Naive thymus-derived CD4-positive, alpha-beta T cell (primary cell): ENCODE results near the gene TBC1D22B. TPM values are rescaled to one million over a fixed set of nuclear protein-coding genes. Genes with fewer than 3 reads are reported as not detected.
"Not testable (repeated sequence)": the region's sequence is repeated elsewhere in the genome, so short reads cannot be mapped to it uniquely, and the experiment has no call there.

Experiments
- ATAC-seq: fragments of 150-1000 bp; cut with Tn5 transposase; 2 replicates; pipeline ENCODE4 v1.10.0; 2021; ENCODE audit warnings: mild to moderate bottlenecking, moderate library complexity
- CTCF ChIA-PET: fragments of 350-600 bp; sonication (Branson Sonifier 250); formaldehyde crosslinking; loops from one replicate; lab custom pipeline; 2021; ENCODE audit warnings: antibody characterized with exemption; lab: Charles Lee
- POLR2A ChIA-PET: fragments of 350-600 bp; sonication (Branson Sonifier 250); formaldehyde crosslinking; loops from one replicate; lab custom pipeline; 2021; ENCODE audit warnings: antibody characterized with exemption, inconsistent platforms; lab: Charles Lee
- DNase-seq, 9 donors: peaks; one replicate each; pipeline versions ENCODE4 v3.0.0 to v3.0.0-alpha.2; 2020 to 2022; ENCODE audit warnings: mixed read lengths in 1 of 9
- H3K27ac ChIP-seq: one replicate; pipeline ENCODE4 v1.7.0; 2013; ENCODE audit warnings: mild to moderate bottlenecking, low read depth, low read length, moderate library complexity
- H3K27me3 ChIP-seq, 2 donors: one replicate each; pipeline ENCODE4 v1.7.0; 2013; ENCODE audit warnings: low read length in 2 of 2, mild to moderate bottlenecking in 2 of 2, moderate library complexity in 2 of 2; ENCODE audit not compliant: control insufficient read depth in 2 of 2, insufficient read depth in 2 of 2
- H3K36me3 ChIP-seq, 3 experiments: 1 replicate in 2 of 3; 2 replicates in 1 of 3; pipeline ENCODE4 v1.7.0; 2013; ENCODE audit warnings: low read length in 3 of 3, mild to moderate bottlenecking in 3 of 3, moderate library complexity in 1 of 3; ENCODE audit not compliant: insufficient read depth in 3 of 3, control insufficient read depth in 2 of 3
- H3K4me1 ChIP-seq, 2 donors: one replicate each; pipeline ENCODE4 v1.7.0; 2013; ENCODE audit warnings: low read length in 2 of 2, mild to moderate bottlenecking in 2 of 2, moderate library complexity in 1 of 2; ENCODE audit not compliant: control insufficient read depth in 2 of 2, insufficient read depth in 2 of 2
- H3K4me3 ChIP-seq: 2 replicates; pipeline ENCODE4 v1.7.0; 2013; ENCODE audit warnings: mild to moderate bottlenecking, low read length
- H3K9me3 ChIP-seq, 3 experiments: 1 replicate in 2 of 3; 2 replicates in 1 of 3; pipeline ENCODE4 v1.7.0; 2013; ENCODE audit warnings: low read length in 3 of 3; ENCODE audit not compliant: control insufficient read depth in 2 of 3
- H3K27ac Mint-ChIP-seq, 9 donors: one replicate each; pipeline ENCODE4 v1.8.0; 2020 to 2022; ENCODE audit warnings: mixed read lengths in 9 of 9, mild to moderate bottlenecking in 8 of 9, moderate library complexity in 5 of 9, inconsistent platforms in 2 of 9
- H3K27me3 Mint-ChIP-seq, 5 donors: one replicate each; pipeline ENCODE4 v1.8.0; 2021 to 2022; ENCODE audit warnings: mixed read lengths in 5 of 5, mild to moderate bottlenecking in 1 of 5
- H3K36me3 Mint-ChIP-seq, 5 donors: one replicate each; pipeline ENCODE4 v1.8.0; 2020 to 2022; ENCODE audit warnings: mixed read lengths in 5 of 5, mild to moderate bottlenecking in 3 of 5, inconsistent platforms in 1 of 5
- H3K4me1 Mint-ChIP-seq, 7 donors: one replicate each; pipeline ENCODE4 v1.8.0; 2020 to 2022; ENCODE audit warnings: mixed read lengths in 7 of 7, mild to moderate bottlenecking in 3 of 7, inconsistent platforms in 1 of 7
- H3K4me3 Mint-ChIP-seq, 10 donors: one replicate each; pipeline ENCODE4 v1.8.0; 2020 to 2022; ENCODE audit warnings: mild to moderate bottlenecking in 10 of 10, mixed read lengths in 10 of 10, moderate library complexity in 6 of 10, inconsistent platforms in 2 of 10
- H3K9me3 Mint-ChIP-seq, 11 donors: one replicate each; pipeline ENCODE4 v1.8.0; 2020 to 2022; ENCODE audit warnings: mixed read lengths in 11 of 11, mild to moderate bottlenecking in 4 of 11, inconsistent platforms in 1 of 11, moderate library complexity in 1 of 11
- intact Hi-C, 2 donors: fragments of 100-400 bp; cut with micrococcal nuclease; formaldehyde crosslinking; loops; one replicate each; pipeline ENCODE4 v1.15.1; 2023
- polyA plus RNA-seq, 2 donors: library from polyadenylated mRNA; unstranded; fragments of 300-500 nt; fragmentation: Illumina TruSeq; gene quantifications; one replicate each; pipeline ENCODE4 v1.2.3, GENCODE V29; 2021
- total RNA-seq, 6 experiments: library from RNA in 5 of 6; stranded (reverse) in 5 of 6; gene quantifications; 1 replicate in 5 of 6; 2 replicates in 1 of 6; pipeline ENCODE4 v1.2.3 and lab custom pipeline; 2021 to 2026

Gene TBC1D22B
- total and polyA plus RNA-seq, 7 experiments from 2014 or later = 7.7 to 23.5 (median 9.5) TPM

DNA sequence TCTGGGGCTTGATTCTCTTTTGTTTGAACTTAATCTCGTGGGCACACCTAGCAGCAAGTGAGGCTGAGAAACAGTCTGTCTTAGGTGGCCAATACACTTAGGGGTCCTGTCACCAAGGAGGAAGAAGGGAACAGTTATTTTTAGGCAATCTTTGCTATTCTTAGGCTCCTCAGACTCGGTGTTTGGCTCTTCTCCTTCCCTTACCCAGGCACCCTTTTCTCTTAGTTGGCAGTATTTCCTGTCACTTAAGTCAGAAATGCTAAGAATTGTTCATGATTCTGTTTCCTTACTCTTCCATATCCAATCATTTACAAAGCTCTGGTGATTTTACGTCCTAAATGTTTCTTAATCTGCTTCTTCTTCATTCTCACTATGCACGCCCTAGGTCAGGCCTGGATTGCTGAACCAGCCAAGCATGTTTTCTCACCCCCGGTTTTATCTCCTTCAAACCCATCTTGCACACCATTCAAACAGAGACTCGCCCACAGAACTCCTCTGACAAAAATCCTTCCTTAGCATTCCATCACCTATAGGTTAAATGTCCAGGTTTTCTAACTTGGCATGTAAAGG is 45.6 kb downstream of the TBC1D22B start:
- H3K36me3 ChIP-seq = peaks cover 3 to 42% (median 11%) of the 10 kb centered on the region in 3 experiments
- no peaks in the 10 kb centered on the region for H3K27me3 Mint-ChIP-seq
- H3K4me1 Mint-ChIP-seq = peaks cover 0 to 35% (median 0%) of the 10 kb centered on the region in 7 donors

DNA sequence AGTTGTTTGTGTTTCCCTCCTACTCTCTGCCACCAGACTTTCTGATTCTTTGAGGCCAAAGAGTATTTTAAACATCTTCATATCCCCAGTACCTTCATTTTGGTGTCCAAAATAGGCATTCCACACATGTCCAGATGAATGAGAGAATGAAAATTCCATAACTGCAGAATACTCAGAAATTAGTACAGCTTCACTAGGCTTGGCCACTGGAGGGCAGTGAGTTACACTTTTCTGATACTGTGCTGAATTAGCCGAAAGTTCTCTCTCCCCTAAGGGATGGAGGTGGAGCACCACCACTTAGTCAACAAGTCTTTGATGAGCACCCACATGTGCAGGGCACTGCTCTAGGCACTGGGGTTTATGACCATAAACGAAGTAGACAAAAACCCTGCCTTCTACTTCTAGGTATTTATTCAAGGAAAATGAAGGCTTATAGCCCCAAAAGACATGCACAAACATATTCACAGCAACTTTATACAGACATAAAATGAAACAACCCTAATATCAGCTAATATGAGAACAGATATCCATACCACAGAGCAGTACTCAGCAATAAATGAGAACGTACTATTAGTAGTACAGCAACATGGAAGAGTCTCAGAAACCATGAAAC is 46.4 kb downstream of the TBC1D22B start:
- Histone ChIP-seq H3K4me1 (no peaks in the 10 kb centered on the region), H3K27me3 (no peaks in the 10 kb centered on the region), H3K4me3 (no peak overlapping the region), H3K27ac (no peak overlapping the region), H3K36me3 (peaks cover 3 to 42% (median 11%) of the 10 kb centered on the region in 3 experiments), H3K9me3 (no peaks in the 10 kb centered on the region)
- Mint-ChIP-seq H3K4me3 (no peak overlapping the region), H3K36me3 (peaks cover 6 to 61% (median 18%) of the 10 kb centered on the region in 5 donors), H3K27me3 (no peaks in the 10 kb centered on the region), H3K9me3 (no peaks in the 10 kb centered on the region), H3K4me1 (peaks cover 0 to 33% (median 0%) of the 10 kb centered on the region in 7 donors), H3K27ac (peak overlapping the region in 1 of 9 donors; percentile 12)
- DNase-seq = no peak
- intact Hi-C loops = no loop called here
- CTCF ChIA-PET = interaction anchor here (0.6 kb wide), 1 partner anchor 42 kb away, joined by 3 read pairs; no protein-coding TSS in a partner anchor
- POLR2A ChIA-PET = no interaction called here
- ATAC-seq = peak; percentile 44

More for the DNA sequence above, 45.6 kb downstream of the TBC1D22B start:
- Mint-ChIP-seq H3K4me3 (no peak overlapping the region), H3K9me3 (no peaks in the 10 kb centered on the region), H3K36me3 (peaks cover 6 to 62% (median 19%) of the 10 kb centered on the region in 5 donors), H3K27ac (no peak overlapping the region)
- no peaks in the 10 kb centered on the region for H3K4me1 ChIP-seq
- no peak for DNase-seq
- POLR2A ChIA-PET = no interaction called here
- CTCF ChIA-PET = no interaction called here
- no peak overlapping the region for H3K27ac ChIP-seq
- no peak for ATAC-seq
- H3K4me3 ChIP-seq = no peak overlapping the region
- intact Hi-C loops = no loop called here
- H3K9me3 ChIP-seq = no peaks in the 10 kb centered on the region
- H3K27me3 ChIP-seq = no peaks in the 10 kb centered on the region

DNA sequence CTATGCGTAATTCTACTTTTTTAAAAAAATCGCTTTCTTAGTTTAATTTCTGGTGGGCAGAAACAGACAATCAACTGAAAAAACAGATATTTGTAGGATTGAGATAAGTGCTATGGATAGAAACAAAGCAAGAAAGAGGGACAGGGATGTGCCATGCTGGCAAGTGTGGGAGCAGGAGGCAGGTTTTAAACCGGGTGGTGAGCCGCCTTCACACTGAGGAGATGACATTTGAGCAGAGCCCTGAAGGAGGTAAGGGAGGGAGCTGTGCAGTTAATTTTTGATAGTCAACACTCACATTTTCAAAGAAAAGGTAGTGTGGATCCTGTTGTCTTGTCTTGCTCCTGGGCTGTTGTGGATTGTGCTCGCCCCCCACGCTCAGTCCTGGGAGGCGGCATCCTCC is 47.2 kb downstream of the TBC1D22B start:
- Mint-ChIP-seq H3K4me3 (no peak overlapping the region), H3K27ac (no peak overlapping the region), H3K4me1 (peaks cover 0 to 37% (median 0%) of the 10 kb centered on the region in 7 donors), H3K27me3 (no peaks in the 10 kb centered on the region), H3K36me3 (peaks cover 6 to 54% (median 21%) of the 10 kb centered on the region in 5 donors), H3K9me3 (no peaks in the 10 kb centered on the region)
- Histone ChIP-seq H3K4me3 (no peak overlapping the region), H3K4me1 (no peaks in the 10 kb centered on the region), H3K9me3 (no peaks in the 10 kb centered on the region), H3K27ac (no peak overlapping the region), H3K36me3 (peaks cover 3 to 47% (median 11%) of the 10 kb centered on the region in 3 experiments), H3K27me3 (no peaks in the 10 kb centered on the region)
- POLR2A ChIA-PET = no interaction called here
- CTCF ChIA-PET = no interaction called here
- no peak for ATAC-seq
- intact Hi-C loops = no loop called here
- DNase-seq = no peak

DNA sequence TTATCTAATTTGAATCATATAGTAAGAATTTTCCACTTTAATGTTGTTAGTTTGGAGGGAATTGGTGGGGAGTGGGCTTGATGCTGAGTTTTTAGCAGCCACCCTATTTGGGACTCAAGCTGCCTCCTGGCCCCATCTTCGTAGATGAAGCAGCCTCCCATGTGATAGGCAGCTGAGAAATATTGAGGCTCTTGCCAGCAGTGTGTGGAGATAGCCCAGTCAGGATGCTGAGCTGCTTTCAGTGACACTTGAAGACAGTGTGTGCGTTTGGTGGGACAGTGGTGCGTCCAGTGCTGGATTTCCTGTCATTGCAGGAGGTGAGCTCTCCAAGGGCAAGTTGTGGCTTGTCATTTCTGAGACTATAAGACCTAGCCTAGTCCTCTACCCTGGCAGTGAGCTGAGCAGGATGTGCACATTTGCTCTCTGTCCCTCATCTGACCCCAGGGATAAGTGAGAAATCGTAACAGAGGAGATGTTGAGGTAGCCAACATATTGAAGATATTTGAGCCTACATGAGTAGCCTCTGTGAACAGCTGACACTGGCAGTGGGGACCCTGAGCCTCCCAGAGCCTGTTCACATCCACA is 48.4 kb downstream of the TBC1D22B start:
- no peaks in the 10 kb centered on the region for H3K27me3 ChIP-seq
- peaks cover 3 to 47% (median 11%) of the 10 kb centered on the region in 3 experiments for H3K36me3 ChIP-seq
- POLR2A ChIA-PET = no interaction called here

DNA sequence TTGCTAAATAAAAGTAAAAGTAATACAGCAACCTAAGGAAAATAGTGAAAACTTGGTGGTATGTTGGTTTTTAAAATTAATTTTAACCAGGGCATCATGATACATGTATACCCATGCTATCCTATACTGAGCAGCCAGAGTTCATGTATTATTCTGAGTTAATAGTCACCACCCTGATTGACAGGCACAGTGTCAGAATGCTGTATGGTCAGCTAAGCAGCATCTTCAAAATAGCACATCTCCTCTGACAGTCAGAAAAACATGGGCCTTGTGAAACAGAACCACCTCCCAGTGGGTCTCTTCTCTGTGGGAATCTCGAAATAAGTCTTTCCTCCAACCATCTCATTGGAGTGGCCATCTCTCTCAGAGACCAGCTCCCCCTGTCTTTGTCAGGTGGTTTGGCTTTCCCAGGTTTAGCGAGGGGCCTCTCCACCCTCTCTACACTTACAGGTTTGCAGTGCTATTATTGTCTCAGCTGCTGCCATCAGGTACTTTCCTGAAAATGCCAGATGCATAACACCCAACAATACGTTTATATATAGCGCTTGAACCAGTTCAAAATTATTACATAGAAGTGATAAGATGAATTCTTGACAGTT is 49.2 kb downstream of the TBC1D22B start:
- H3K4me3 ChIP-seq = no peak overlapping the region
- POLR2A ChIA-PET = no interaction called here
- DNase-seq = no peak
- Mint-ChIP-seq H3K27me3 (no peaks in the 10 kb centered on the region), H3K4me1 (peaks cover 0 to 43% (median 0%) of the 10 kb centered on the region in 7 donors), H3K4me3 (no peak overlapping the region), H3K36me3 (peaks cover 6 to 39% (median 17%) of the 10 kb centered on the region in 5 donors), H3K27ac (no peak overlapping the region), H3K9me3 (no peaks in the 10 kb centered on the region)
- H3K9me3 ChIP-seq = no peaks in the 10 kb centered on the region
- CTCF ChIA-PET = no interaction called here
- H3K36me3 ChIP-seq = peaks cover 3 to 47% (median 11%) of the 10 kb centered on the region in 3 experiments
- H3K4me1 ChIP-seq = no peaks in the 10 kb centered on the region
- no peak for ATAC-seq
- intact Hi-C loops = no loop called here
- no peak overlapping the region for H3K27ac ChIP-seq
- H3K27me3 ChIP-seq = no peaks in the 10 kb centered on the region

More for the DNA sequence above, 48.4 kb downstream of the TBC1D22B start:
- Mint-ChIP-seq H3K27me3 (no peaks in the 10 kb centered on the region), H3K27ac (peak overlapping the region in 1 of 9 donors; percentile 25), H3K4me3 (no peak overlapping the region), H3K4me1 (peaks cover 0 to 39% (median 0%) of the 10 kb centered on the region in 7 donors), H3K36me3 (peaks cover 6 to 46% (median 17%) of the 10 kb centered on the region in 5 donors), H3K9me3 (no peaks in the 10 kb centered on the region)
- CTCF ChIA-PET = no interaction called here
- intact Hi-C loops = no loop called here
- Histone ChIP-seq H3K9me3 (no peaks in the 10 kb centered on the region), H3K4me1 (no peaks in the 10 kb centered on the region), H3K4me3 (no peak overlapping the region), H3K27ac (no peak overlapping the region)
- DNase-seq = no peak
- ATAC-seq = no peak

DNA sequence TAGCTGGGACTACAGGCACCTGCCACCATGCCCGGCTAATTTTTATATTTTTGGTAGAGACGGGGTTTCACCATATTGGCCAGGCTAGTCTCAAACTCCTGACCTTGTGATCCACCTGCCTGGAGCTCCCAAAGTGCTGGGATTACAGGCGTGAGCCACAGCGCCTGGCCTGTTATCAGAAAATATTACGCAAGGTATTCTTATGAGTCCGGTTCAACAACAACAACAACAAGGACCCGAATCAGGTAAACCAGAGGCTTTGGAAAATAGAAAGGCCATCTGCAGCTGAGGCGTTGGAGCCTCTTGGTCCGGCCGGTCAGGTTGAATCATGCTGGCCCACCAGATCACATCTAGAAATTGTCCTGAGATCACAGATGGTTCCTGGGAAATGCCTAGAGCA is 49.9 kb downstream of the TBC1D22B start:
- intact Hi-C loops, H3K27me3 ChIP-seq, H3K27ac Mint-ChIP-seq, H3K9me3 ChIP-seq, POLR2A ChIA-PET, H3K9me3 Mint-ChIP-seq, H3K4me3 Mint-ChIP-seq, CTCF ChIA-PET, ATAC-seq, DNase-seq, H3K4me3 ChIP-seq, H3K27me3 Mint-ChIP-seq, H3K27ac ChIP-seq, H3K4me1 ChIP-seq: not testable (repeated sequence)
- peaks cover 2 to 42% (median 8%) of the 10 kb centered on the region in 3 experiments for H3K36me3 ChIP-seq
- peaks cover 0 to 42% (median 0%) of the 10 kb centered on the region in 7 donors for H3K4me1 Mint-ChIP-seq
- H3K36me3 Mint-ChIP-seq = peaks cover 6 to 35% (median 17%) of the 10 kb centered on the region in 5 donors
